RWPE2 (cell line): ENCODE measurements around the gene PCBP3.

ENCODE experiments used
- ATAC-seq: fragments of 200-7000 bp; cut with Tn5 transposase; 3 replicates; pipeline ENCODE4 v1.9.1; 2021; ENCODE audit warnings: low read depth
- DNase-seq: peaks from one replicate; pipeline ENCODE4 v3.0.0-alpha.2; 2020; ENCODE audit warnings: low spot score
- H3K27ac ChIP-seq: fragments of 450-650 bp; 2 replicates; pipeline ENCODE4 v1.5.1; 2017; ENCODE audit warnings: mild to moderate bottlenecking; ENCODE audit not compliant: poor library complexity, severe bottlenecking
- H3K27me3 ChIP-seq: fragments of 250-450 bp; sonication (Bioruptor Pico); 2 replicates; pipeline ENCODE4 v1.5.1; 2021; ENCODE audit warnings: mild to moderate bottlenecking, moderate library complexity; ENCODE audit not compliant: insufficient read depth, poor library complexity, severe bottlenecking
- H3K36me3 ChIP-seq: fragments of 250-450 bp; sonication (Bioruptor Pico); 2 replicates; pipeline ENCODE4 v1.5.1; 2020; ENCODE audit warnings: low read depth, mild to moderate bottlenecking, moderate library complexity
- H3K4me1 ChIP-seq: fragments of 250-450 bp; sonication (Bioruptor Pico); 2 replicates; pipeline ENCODE4 v1.5.1; 2021; ENCODE audit warnings: mild to moderate bottlenecking, moderate library complexity; ENCODE audit not compliant: insufficient read depth, poor library complexity, severe bottlenecking
- H3K4me3 ChIP-seq: fragments of 250-450 bp; sonication (Bioruptor Pico); 2 replicates; pipeline ENCODE4 v1.5.1; 2021; ENCODE audit warnings: mild to moderate bottlenecking, moderate library complexity; ENCODE audit not compliant: severe bottlenecking
- H3K9me3 ChIP-seq: fragments of 250-450 bp; sonication (Bioruptor Pico); 2 replicates; pipeline ENCODE4 v1.5.1; 2021; ENCODE audit warnings: mild to moderate bottlenecking, moderate library complexity; ENCODE audit not compliant: severe bottlenecking
- CTCF ChIP-seq: fragments of 450-650 bp; IDR thresholded peaks from one replicate; pipeline ENCODE4 v1.5.1; 2017; ENCODE audit warnings: mild to moderate bottlenecking, moderate library complexity; ENCODE audit not compliant: poor library complexity, severe bottlenecking

Gene PCBP3

GRCh38 chr21:45768011-45768739 is 124.7 kb downstream of the PCBP3 start:
- TF ChIP-seq CTCF, result no peak
- H3K27ac ChIP-seq, result no peak overlapping the region

GRCh38 chr21:45768740-45769048 is 125.2 kb downstream of the PCBP3 start:
- Histone ChIP-seq H3K4me1 (no peaks in the 10 kb centered on the region), H3K36me3 (no peaks in the 10 kb centered on the region), H3K27ac (no peak overlapping the region), H3K9me3 (no peaks in the 10 kb centered on the region), H3K27me3 (no peaks in the 10 kb centered on the region), H3K4me3 (no peak overlapping the region)
- DNase-seq (no peak), ATAC-seq (no peak; the same call in 2 of the 3 replicates)
- peak; percentile 18 for TF ChIP-seq CTCF

More at GRCh38 chr21:45768011-45768739, 124.7 kb downstream of the PCBP3 start:
- Histone ChIP-seq H3K36me3 (no peaks in the 10 kb centered on the region), H3K9me3 (no peaks in the 10 kb centered on the region), H3K4me1 (no peaks in the 10 kb centered on the region), H3K27me3 (no peaks in the 10 kb centered on the region), H3K4me3 (no peak overlapping the region)
- no peak for DNase-seq
- ATAC-seq, result no peak

GRCh38 chr21:45769294-45769693 is 125.8 kb downstream of the PCBP3 start:
- H3K9me3 ChIP-seq, result no peaks in the 10 kb centered on the region
- H3K27ac ChIP-seq, result no peak overlapping the region
- DNase-seq (no peak), ATAC-seq (no peak)
- H3K4me3 ChIP-seq, result no peak overlapping the region
- no peaks in the 10 kb centered on the region for H3K36me3 ChIP-seq
- H3K27me3 ChIP-seq, result no peaks in the 10 kb centered on the region
- H3K4me1 ChIP-seq, result no peaks in the 10 kb centered on the region
- no peak for TF ChIP-seq CTCF

GRCh38 chr21:45769896-45770295 is 126.4 kb downstream of the PCBP3 start:
- no peak for TF ChIP-seq CTCF
- H3K27ac ChIP-seq, result no peak overlapping the region
- no peaks in the 10 kb centered on the region for H3K4me1 ChIP-seq
- H3K27me3 ChIP-seq, result peaks cover 5% of the 10 kb centered on the region
- H3K36me3 ChIP-seq, result no peaks in the 10 kb centered on the region
- DNase-seq (no peak), ATAC-seq (no peak)
- no peaks in the 10 kb centered on the region for H3K9me3 ChIP-seq
- H3K4me3 ChIP-seq, result no peak overlapping the region

- no peak for ATAC-seq
Measured at GRCh38 chr21:45772180-45772579, 128.7 kb downstream of the PCBP3 start.

More at GRCh38 chr21:45772180-45772579, 128.7 kb downstream of the PCBP3 start:
- no peak overlapping the region for H3K27ac ChIP-seq
- H3K4me1 ChIP-seq, result no peaks in the 10 kb centered on the region
- peaks cover 8% of the 10 kb centered on the region for H3K27me3 ChIP-seq
- H3K9me3 ChIP-seq, result peaks cover 3% of the 10 kb centered on the region
- no peak overlapping the region for H3K4me3 ChIP-seq
- no peaks in the 10 kb centered on the region for H3K36me3 ChIP-seq
- no peak for DNase-seq
- no peak for TF ChIP-seq CTCF
